Amygdala (tissue), 56 donors: ENCODE data around the gene CLDN6.
A peak's percentile ranks its signal among the peaks of the same experiment; 100 is the strongest.

Experiments used
- DNase-seq, 56 donors: peaks; one replicate each; lab custom pipeline; 2025; lab: John Stamatoyannopoulos, UW

The CLDN6 gene

GRCh38 chr16:2996298-2996697 lies 21.7 kb downstream of the CLDN6 start:
- no peak for DNase-seq

- no peak for DNase-seq
Measured at GRCh38 chr16:2992383-2993081, 25.5 kb downstream of the CLDN6 start.

GRCh38 chr16:2991566-2992261 lies 26.3 kb downstream of the CLDN6 start:
- DNase-seq: no peak

GRCh38 chr16:2990891-2991290 lies 27.1 kb downstream of the CLDN6 start:
- no peak for DNase-seq

GRCh38 chr16:2988590-2989099 lies 29.3 kb downstream of the CLDN6 start:
- DNase-seq: no peak

DNA sequence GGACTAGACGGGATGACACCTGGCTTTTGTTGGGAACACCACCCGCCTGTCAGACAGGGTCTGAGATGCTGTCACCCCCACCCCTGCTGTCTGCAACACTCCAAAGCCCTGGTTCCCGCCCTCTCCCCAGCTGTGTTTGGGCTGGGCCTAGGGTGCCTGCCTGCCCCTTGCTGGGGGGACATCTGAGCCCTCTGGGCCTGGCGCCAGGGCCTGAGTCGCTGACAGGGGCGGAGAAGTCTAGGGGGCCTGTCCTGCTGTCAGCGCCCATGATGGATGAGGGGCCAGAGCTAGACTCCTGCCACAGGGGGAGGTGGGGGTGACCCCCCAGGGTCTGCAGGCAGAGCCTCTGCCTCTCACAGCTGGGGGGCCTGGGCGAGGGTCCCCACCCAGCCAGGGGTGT lies 30.1 kb downstream of the CLDN6 start:
- no peak for DNase-seq

- no peak for DNase-seq
Measured at GRCh38 chr16:2987286-2987685, 30.7 kb downstream of the CLDN6 start.

DNA sequence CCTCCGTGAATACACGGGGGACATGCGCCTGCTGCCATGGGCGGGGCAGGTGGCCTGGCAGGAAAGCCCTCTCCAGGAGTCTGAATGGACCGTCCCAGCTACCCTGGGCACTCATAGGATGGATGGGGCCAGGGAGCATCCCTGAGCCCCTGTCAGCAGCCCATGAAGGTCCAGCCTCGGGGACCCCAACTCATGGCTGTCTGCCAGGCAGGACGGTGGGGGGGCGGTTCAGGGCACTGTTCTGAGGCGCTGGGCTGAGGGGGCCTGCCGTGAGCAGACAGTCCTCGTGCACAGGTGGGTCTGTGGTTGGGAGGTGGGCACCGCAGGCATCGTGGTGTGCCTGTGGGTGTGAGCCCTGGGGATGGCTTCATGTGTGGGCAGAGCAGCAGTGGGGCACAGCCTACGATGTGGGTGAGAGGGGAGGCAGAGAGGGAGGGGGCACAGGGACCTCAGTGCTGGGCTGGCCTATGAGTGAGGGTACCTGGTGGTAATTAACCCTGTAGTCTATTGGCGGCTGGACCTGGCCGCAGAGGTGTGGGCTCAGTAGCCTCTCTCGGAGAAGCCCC lies 31.3 kb downstream of the CLDN6 start:
- DNase-seq: no peak

DNA sequence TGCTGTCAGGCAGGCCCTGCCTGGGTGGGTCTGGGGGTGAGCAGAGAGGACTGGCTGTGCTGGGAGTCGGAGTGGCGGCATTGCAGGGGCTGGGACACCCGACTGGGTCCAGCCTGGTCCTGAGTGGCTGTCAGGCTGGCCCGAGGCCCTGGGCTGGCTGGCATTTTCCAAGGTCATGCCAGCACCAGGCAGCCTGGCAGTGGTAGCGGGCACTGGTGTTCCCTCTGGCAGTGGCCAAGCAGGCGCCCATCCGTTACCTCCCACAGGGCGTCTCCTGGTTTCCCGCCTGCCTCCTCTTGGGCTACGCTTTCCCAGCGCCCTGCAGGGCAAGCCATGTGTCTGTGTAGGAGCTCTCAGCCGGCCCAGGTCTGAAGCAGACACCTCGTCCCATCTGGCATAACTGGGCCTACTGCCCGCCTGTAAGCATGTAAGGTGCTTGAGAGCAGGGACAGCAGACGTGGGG lies 32.1 kb downstream of the CLDN6 start:
- peak in 6 of 56 donors; percentile 12 to 39 (median 20) for DNase-seq

DNA sequence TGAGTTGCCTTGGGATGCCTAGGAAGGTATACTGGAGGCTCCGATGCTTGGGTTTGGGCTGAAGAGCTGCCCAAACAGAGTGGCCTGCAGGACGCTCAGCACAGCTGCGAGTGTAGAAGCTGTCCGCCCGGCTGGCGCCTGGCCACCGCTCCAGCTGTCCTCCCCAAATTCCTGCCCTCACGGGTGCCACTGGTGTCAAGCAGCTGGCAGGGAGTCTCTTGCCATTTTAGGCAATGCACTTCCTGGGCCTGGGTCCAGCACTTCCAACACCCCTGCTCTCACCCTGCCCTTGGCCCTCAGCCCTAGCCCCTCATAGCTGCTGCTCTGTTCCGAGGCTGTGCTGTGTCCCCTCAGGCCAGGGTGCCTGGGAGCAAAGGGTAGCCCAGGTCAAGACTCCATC lies 32.5 kb downstream of the CLDN6 start:
- no peak for DNase-seq

GRCh38 chr16:2983706-2984136 lies 34.3 kb downstream of the CLDN6 start:
- DNase-seq: peak in 50 of 56 donors; percentile 18 to 85 (median 56)

GRCh38 chr16:2982402-2982801 lies 35.6 kb downstream of the CLDN6 start:
- no peak for DNase-seq

DNA sequence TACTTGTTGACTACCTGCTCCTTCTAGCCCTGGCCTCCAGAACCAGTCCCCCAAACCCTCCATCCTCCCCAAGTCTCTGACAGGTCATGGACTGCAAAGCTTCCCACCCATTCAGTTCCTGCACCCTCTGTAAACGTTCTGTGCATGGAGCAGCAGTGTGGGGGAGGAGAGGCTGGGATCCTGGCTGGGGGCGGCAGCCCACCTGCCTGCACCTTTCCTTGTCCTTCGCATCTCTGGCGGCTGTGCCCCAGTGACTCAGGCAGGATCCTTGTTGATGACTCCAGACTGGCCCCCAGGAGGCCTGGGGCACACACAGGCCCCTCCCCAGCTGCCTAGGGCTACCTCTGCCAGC lies 36.1 kb downstream of the CLDN6 start:
- no peak for DNase-seq

GRCh38 chr16:2981177-2981898 lies 36.6 kb downstream of the CLDN6 start:
- DNase-seq: no peak

GRCh38 chr16:2980227-2981176 lies 37.5 kb downstream of the CLDN6 start, which contains the start of gene PKMYT1:
Gene PKMYT1 (minus strand): TSS chr16:2980446. CDS start chr16:2979657, 789 bp downstream.
- DNase-seq: peak; percentile 27 to 92 (median 78)

DNA sequence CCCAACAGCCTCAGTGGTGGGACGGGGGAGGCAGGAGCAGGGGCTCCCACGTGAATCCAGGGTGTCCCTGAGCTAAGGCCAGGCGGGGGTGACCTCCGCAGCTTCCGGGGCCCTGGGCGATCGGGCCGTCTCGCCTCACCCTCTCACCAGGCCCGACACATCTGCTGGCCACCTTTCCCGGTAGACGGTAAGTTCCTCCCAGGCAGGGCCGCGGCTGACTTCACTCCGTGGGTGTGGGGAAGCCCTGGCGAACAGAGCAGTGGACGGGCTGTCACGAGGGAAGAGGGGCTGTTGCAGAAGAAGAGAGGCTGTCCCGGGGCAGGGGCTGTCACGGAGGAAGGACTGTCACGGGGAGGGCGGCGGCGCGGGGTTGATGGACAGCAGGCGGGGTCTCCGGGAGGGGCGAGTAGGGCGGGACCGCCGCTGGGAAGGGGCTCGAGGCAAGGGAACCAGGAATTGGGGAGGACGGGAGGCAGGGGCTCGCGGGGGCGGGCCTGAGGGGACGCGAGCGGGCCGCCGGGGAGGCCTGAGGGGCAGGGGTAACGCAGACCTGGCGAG lies 38.2 kb downstream of the CLDN6 start:
- DNase-seq: no peak

GRCh38 chr16:2977440-2977839 lies 40.5 kb downstream of the CLDN6 start:
- peak in 20 of 56 donors; percentile 9 to 68 (median 39) for DNase-seq

DNA sequence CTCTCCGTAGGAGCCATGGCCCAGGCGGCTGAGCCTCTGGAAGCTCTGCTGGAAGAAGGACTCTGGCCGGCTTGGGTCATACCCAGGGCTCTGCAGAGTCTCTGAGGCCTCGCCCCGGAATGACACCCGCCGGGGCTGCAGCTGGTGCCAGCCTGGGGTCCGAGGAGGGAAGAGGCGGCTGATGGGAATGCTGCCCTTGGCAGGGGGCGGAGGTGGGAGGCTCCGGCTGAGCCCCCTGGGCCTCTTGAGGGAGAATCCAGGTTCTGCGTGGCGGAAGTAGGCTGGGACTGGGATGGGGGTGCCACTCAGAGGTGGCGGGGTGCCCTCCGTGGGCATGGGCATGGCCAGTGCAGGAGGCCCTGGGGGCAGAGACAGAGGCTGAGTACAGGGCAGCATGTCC lies 41.3 kb downstream of the CLDN6 start:
- DNase-seq: no peak

DNA sequence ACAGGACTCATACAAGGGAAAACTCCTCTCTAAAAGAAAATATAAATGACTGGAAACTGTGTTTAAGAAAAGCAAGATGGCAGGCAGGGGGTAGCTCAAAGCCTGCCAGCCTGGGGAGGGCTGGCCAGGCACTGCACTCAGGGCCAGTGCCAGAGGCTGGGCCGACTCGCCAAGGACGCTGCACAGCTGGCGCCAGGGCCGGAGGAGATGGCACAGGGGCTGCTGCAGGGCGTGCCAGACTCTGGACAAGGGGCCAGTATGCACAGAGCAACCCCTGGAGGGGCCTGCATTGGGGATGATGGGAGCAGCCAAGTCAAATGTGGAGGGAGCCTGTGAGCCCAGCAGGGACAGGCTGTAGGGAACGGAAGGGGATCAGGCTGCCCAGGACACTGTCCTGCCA lies 41.8 kb downstream of the CLDN6 start:
- peak in 6 of 56 donors; percentile 7 to 48 (median 22) for DNase-seq
